ENCODE data around the gene NANS.

GRCh38 chr9:98078895-98079294 lies 22.4 kb downstream of the NANS start:
- TF ChIP-seq CTCF (IDR thresholded peaks at IDR 0.05; ENCODE audit: insufficient read depth, low read depth, low read length), result no peak
- TF ChIP-seq EZH2 (IDR thresholded peaks at IDR 0.05; ENCODE audit: insufficient read depth, low read length), result no peak
